MG63 (cell line): Measurements from ENCODE around the gene LPXN. TPM values are rescaled to one million over a fixed set of nuclear protein-coding genes. Genes with fewer than 3 reads are reported as not detected.
"Not testable (repeated sequence)": the region's sequence is repeated elsewhere in the genome, so short reads cannot be mapped to it uniquely, and the experiment has no call there.

Experiments
- DNase-seq: peaks from one replicate; pipeline ENCODE4 v3.0.0-alpha.2; 2020
- H3K27me3 ChIP-seq: fragments of 250-450 bp; sonication (Bioruptor Pico); 2 replicates; pipeline ENCODE4 v1.5.1; 2020; ENCODE audit warnings: mild to moderate bottlenecking, moderate library complexity
- H3K36me3 ChIP-seq: fragments of 250-450 bp; sonication (Bioruptor Pico); 2 replicates; pipeline ENCODE4 v1.5.1; 2020; ENCODE audit warnings: mild to moderate bottlenecking, moderate library complexity
- H3K4me3 ChIP-seq: fragments of 250-450 bp; sonication (Bioruptor Pico); 2 replicates; pipeline ENCODE4 v1.5.1; 2020; ENCODE audit warnings: mild to moderate bottlenecking, moderate library complexity
- H3K9me3 ChIP-seq: fragments of 250-450 bp; sonication (Bioruptor Pico); 2 replicates; pipeline ENCODE4 v1.5.1; 2020; ENCODE audit warnings: mild to moderate bottlenecking, moderate library complexity
- total RNA-seq: library from RNA; depleted of rRNA; stranded (reverse); fragments of >200 nt; shearing (Covaris generic); gene quantifications from 2 replicates; pipeline ENCODE4 v1.2.3, GENCODE V29; 2014; ENCODE audit warnings: low replicate concordance

LPXN gene
- total RNA-seq, 1 experiment from 2014 or later: 3.5 TPM

GRCh38 chr11:58591659-58592058 lies 16.0 kb upstream of the LPXN start:
- no peaks in the 10 kb centered on the region for H3K27me3 ChIP-seq
- no peak overlapping the region for H3K4me3 ChIP-seq
- H3K9me3 ChIP-seq: no peaks in the 10 kb centered on the region
- H3K36me3 ChIP-seq: peaks cover 66% of the 10 kb centered on the region
- no peak for DNase-seq

GRCh38 chr11:58586998-58587397 lies 11.3 kb upstream of the LPXN start:
- Histone ChIP-seq H3K27me3 (no peaks in the 10 kb centered on the region), H3K9me3 (no peaks in the 10 kb centered on the region; the same call in 1 of the 2 replicates), H3K36me3 (peaks cover 52% of the 10 kb centered on the region), H3K4me3 (no peak overlapping the region)
- DNase-seq: no peak

- Histone ChIP-seq H3K9me3 (no peaks in the 10 kb centered on the region; the same call in 1 of the 2 replicates), H3K36me3 (peaks cover 50% of the 10 kb centered on the region), H3K27me3 (no peaks in the 10 kb centered on the region), H3K4me3 (no peak overlapping the region)
- no peak for DNase-seq
Observed at GRCh38 chr11:58582437-58582836, 6.8 kb upstream of the LPXN start.

GRCh38 chr11:58580311-58580710 lies 4.7 kb upstream of the LPXN start:
- DNase-seq: no peak
- Histone ChIP-seq H3K9me3 (no peaks in the 10 kb centered on the region; the same call in 1 of the 2 replicates), H3K27me3 (no peaks in the 10 kb centered on the region), H3K4me3 (peak overlapping the region; percentile 100), H3K36me3 (peaks cover 33% of the 10 kb centered on the region)

- peak; percentile 94 for DNase-seq
- no peaks in the 10 kb centered on the region; the same call in 1 of the 2 replicates for H3K9me3 ChIP-seq
- H3K4me3 ChIP-seq: peak overlapping the region; percentile 100
- H3K27me3 ChIP-seq: no peaks in the 10 kb centered on the region
- H3K36me3 ChIP-seq: peaks cover 30% of the 10 kb centered on the region
Observed at GRCh38 chr11:58579192-58580129, 3.8 kb upstream of the LPXN start.

- peak; percentile 97 for DNase-seq
Observed at GRCh38 chr11:58578635-58579191, 3.1 kb upstream of the LPXN start, which contains the start of gene ZFP91. Gene ZFP91, plus strand, starts transcription at chr11:58579063. Its CDS starts 219 bp downstream, at chr11:58579282.

GRCh38 chr11:58578136-58578634 lies 2.5 kb upstream of the LPXN start:
- Histone ChIP-seq H3K27me3 (no peaks in the 10 kb centered on the region), H3K9me3 (no peaks in the 10 kb centered on the region; the same call in 1 of the 2 replicates), H3K4me3 (peak overlapping the region; percentile 100), H3K36me3 (peaks cover 30% of the 10 kb centered on the region)
- DNase-seq: peak; percentile 89

More at GRCh38 chr11:58578635-58579191, 3.1 kb upstream of the LPXN start, which contains the start of gene ZFP91:
- Histone ChIP-seq H3K4me3 (peak within 1 kb of the TSS; percentile 100), H3K36me3 (peaks cover 30% of the 10 kb centered on the region), H3K27me3 (no peaks in the 10 kb centered on the region), H3K9me3 (no peaks in the 10 kb centered on the region; the same call in 1 of the 2 replicates)

GRCh38 chr11:58577555-58578135 lies 2.0 kb upstream of the LPXN start:
- no peaks in the 10 kb centered on the region for H3K27me3 ChIP-seq
- H3K36me3 ChIP-seq: peaks cover 28% of the 10 kb centered on the region
- DNase-seq: peak; percentile 69
- H3K9me3 ChIP-seq: no peaks in the 10 kb centered on the region; the same call in 1 of the 2 replicates
- peak overlapping the region; percentile 100 for H3K4me3 ChIP-seq

GRCh38 chr11:58576887-58577471 lies 1.3 kb upstream of the LPXN start:
- peak; percentile 6 for DNase-seq
- Histone ChIP-seq H3K9me3 (no peaks in the 10 kb centered on the region), H3K4me3 (peak overlapping the region; percentile 100), H3K36me3 (peaks cover 21% of the 10 kb centered on the region), H3K27me3 (no peaks in the 10 kb centered on the region)

GRCh38 chr11:58574881-58575280 lies 775 bp downstream of the LPXN start:
- no peaks in the 10 kb centered on the region for H3K27me3 ChIP-seq
- H3K36me3 ChIP-seq: peaks cover 12% of the 10 kb centered on the region
- DNase-seq: peak; percentile 11
- peak overlapping the region; percentile 100 for H3K4me3 ChIP-seq
- no peaks in the 10 kb centered on the region for H3K9me3 ChIP-seq

- H3K27me3 ChIP-seq: no peaks in the 10 kb centered on the region
- H3K4me3 ChIP-seq: peak overlapping the region; percentile 20; the same call in 1 of the 2 replicates
- no peaks in the 10 kb centered on the region for H3K9me3 ChIP-seq
- peaks cover 17% of the 10 kb centered on the region for H3K36me3 ChIP-seq
- DNase-seq: peak; percentile 80
Observed at GRCh38 chr11:58573451-58574104, 2.1 kb downstream of the LPXN start.

- H3K4me3 ChIP-seq: peak overlapping the region; percentile 20; the same call in 1 of the 2 replicates
- H3K9me3 ChIP-seq, H3K27me3 ChIP-seq, DNase-seq: not testable (repeated sequence)
- peaks cover 21% of the 10 kb centered on the region for H3K36me3 ChIP-seq
Observed at GRCh38 chr11:58572906-58573305, 2.8 kb downstream of the LPXN start.

- no peaks in the 10 kb centered on the region for H3K9me3 ChIP-seq
- DNase-seq: peak; percentile 48
- H3K4me3 ChIP-seq: no peak overlapping the region
- no peaks in the 10 kb centered on the region for H3K27me3 ChIP-seq
- peaks cover 27% of the 10 kb centered on the region for H3K36me3 ChIP-seq
Observed at GRCh38 chr11:58567889-58568512, 7.7 kb downstream of the LPXN start.

- H3K27me3 ChIP-seq: no peaks in the 10 kb centered on the region
- DNase-seq: no peak
- no peak overlapping the region for H3K4me3 ChIP-seq
- peaks cover 14% of the 10 kb centered on the region for H3K36me3 ChIP-seq
- no peaks in the 10 kb centered on the region for H3K9me3 ChIP-seq
Observed at GRCh38 chr11:58564231-58564630, 11.4 kb downstream of the LPXN start.

GRCh38 chr11:58562375-58562800 lies 13.3 kb downstream of the LPXN start:
- DNase-seq: no peak
- Histone ChIP-seq H3K27me3 (no peaks in the 10 kb centered on the region), H3K9me3 (no peaks in the 10 kb centered on the region), H3K4me3 (no peak overlapping the region), H3K36me3 (peaks cover under 1% of the 10 kb centered on the region)
